Stomach (tissue), 9 donors: Measurements from ENCODE around the gene FAM89A. TPM values are rescaled to one million over a fixed set of nuclear protein-coding genes. Genes with fewer than 3 reads are reported as not detected.

ENCODE experiments used
- DNase-seq, 2 donors: peaks; one replicate each; pipeline versions ENCODE4 v3.0.0 to v3.0.0-alpha.2; 2013 to 2019
- H3K27ac ChIP-seq, 5 donors: fragments of 200-600 bp in 4 of 5; sonication (generic) in 4 of 5; one replicate each; pipeline ENCODE4 v1.5.1; 2013 to 2019; ENCODE audit warnings: mild to moderate bottlenecking in 1 of 5, moderate library complexity in 1 of 5
- H3K27me3 ChIP-seq, 3 donors: fragments of 200-600 bp; sonication (generic); one replicate each; pipeline ENCODE4 v1.5.1; 2017 to 2019; ENCODE audit warnings: mixed run types in 1 of 3
- H3K36me3 ChIP-seq, 4 donors: fragments of 200-600 bp; sonication (generic); 1 replicate in 3 of 4; 2 replicates in 1 of 4; pipeline ENCODE4 v1.5.1; 2016 to 2019
- H3K4me1 ChIP-seq, 4 donors: fragments of 200-600 bp; sonication (generic); one replicate each; pipeline ENCODE4 v1.5.1; 2016 to 2019
- H3K4me3 ChIP-seq, 4 donors: fragments of 200-600 bp; sonication (generic) in 3 of 4; one replicate each; pipeline ENCODE4 v1.5.1; 2016 to 2019; ENCODE audit warnings: mild to moderate bottlenecking in 1 of 4
- H3K9me3 ChIP-seq, 4 donors: fragments of 200-600 bp; sonication (generic); one replicate each; pipeline ENCODE4 v1.5.1; 2016 to 2019
- CTCF ChIP-seq, 7 experiments: fragments of 450-650 bp in 4 of 7; fragments of 200-600 bp in 3 of 7; sonication (generic) in 3 of 7; IDR thresholded peaks; one replicate each; pipeline ENCODE4 v1.5.1; 2016 to 2019; ENCODE audit warnings: antibody characterized with exemption in 7 of 7, control low read depth in 2 of 7, mild to moderate bottlenecking in 1 of 7
- EP300 ChIP-seq: sonication (generic); formaldehyde crosslinking; IDR thresholded peaks from one replicate; pipeline ENCODE4 v1.6.1; 2017; ENCODE audit warnings: antibody characterized with exemption
- POLR2A ChIP-seq, 4 donors: fragments of 450-650 bp; IDR thresholded peaks; one replicate each; pipeline ENCODE4 v1.6.1; 2016; ENCODE audit warnings: antibody characterized with exemption in 4 of 4, control low read depth in 2 of 4, mild to moderate bottlenecking in 1 of 4, moderate library complexity in 1 of 4
- POLR2AphosphoS5 ChIP-seq, 3 donors: sonication (generic); formaldehyde crosslinking; IDR thresholded peaks; one replicate each; pipeline ENCODE4 v1.6.1; 2016; ENCODE audit warnings: antibody characterized with exemption in 3 of 3
- WGBS, 5 donors: extraction: QIAGEN DNeasy Blood & Tissue Kit in 3 of 5; methylation state at CpG; one replicate each; pipeline versions ENCODE4 v1.1.5 to v1.1.7; 2013 to 2018; 5-methylcytosine and 5-hydroxymethylcytosine counted together
- intact Hi-C: fragments of 100-400 bp; cut with DNase I; formaldehyde crosslinking; loops from one replicate; pipeline ENCODE4 v1.15.1; 2023; ENCODE audit warnings: low total_unique reads
- polyA plus RNA-seq, 3 donors: library from polyadenylated mRNA; stranded (reverse); fragments of 200-250 nt; gene quantifications; one replicate each; pipeline ENCODE4 v1.2.3, GENCODE V29; 2013
- total RNA-seq, 5 donors: library from RNA; depleted of rRNA; stranded (reverse); fragments of >200 nt; gene quantifications; one replicate each; pipeline versions ENCODE4 v1.1.0 to v1.2.3, GENCODE V29; 2014 to 2016
- donor health status: healthy with polysubstance abuse.
- donor health status: Bipolar disorder and iron deficiency.
- donor health status: healthy.

The FAM89A gene
- total and polyA plus RNA-seq, 8 donors: 0.89 to 31.9 (median 20.0) TPM

- Histone ChIP-seq H3K36me3 (no peaks in the 10 kb centered on the region), H3K4me3 (no peak overlapping the region), H3K27me3 (no peaks in the 10 kb centered on the region), H3K4me1 (no peaks in the 10 kb centered on the region), H3K9me3 (no peaks in the 10 kb centered on the region), H3K27ac (no peak overlapping the region)
- 37 to 48% (median 43%) methylated on average over 8 of the region's 8 CpGs for WGBS, 5 donors
- TF ChIP-seq POLR2A (IDR thresholded peaks at IDR 0.05) (no peak), CTCF (IDR thresholded peaks at IDR 0.05) (no peak), POLR2AphosphoS5 (IDR thresholded peaks at IDR 0.05) (no peak), EP300 (no peak)
- intact Hi-C loops: no loop called here
- DNase-seq: no peak
Observed at GRCh38 chr1:231070758-231071444, 30.8 kb upstream of the FAM89A start.

GRCh38 chr1:231069333-231069732 lies 29.3 kb upstream of the FAM89A start:
- Histone ChIP-seq H3K4me3 (no peak overlapping the region), H3K9me3 (no peaks in the 10 kb centered on the region), H3K27me3 (no peaks in the 10 kb centered on the region), H3K4me1 (no peaks in the 10 kb centered on the region), H3K27ac (no peak overlapping the region), H3K36me3 (no peaks in the 10 kb centered on the region)
- intact Hi-C loops: no loop called here
- DNase-seq: no peak
- TF ChIP-seq POLR2AphosphoS5 (IDR thresholded peaks at IDR 0.05) (no peak), EP300 (no peak), CTCF (IDR thresholded peaks at IDR 0.05) (no peak), POLR2A (IDR thresholded peaks at IDR 0.05) (no peak)
- WGBS, 5 donors: 81 to 89% (median 86%) methylated on average over 8 of the region's 8 CpGs

- no peak overlapping the region for H3K4me3 ChIP-seq
- H3K9me3 ChIP-seq: no peaks in the 10 kb centered on the region
- intact Hi-C loops: no loop called here
- H3K36me3 ChIP-seq: no peaks in the 10 kb centered on the region
- WGBS, 5 donors: 75 to 84% (median 77%) methylated on average over 4 of the region's 4 CpGs
- H3K27ac ChIP-seq: no peak overlapping the region
- no peaks in the 10 kb centered on the region for H3K27me3 ChIP-seq
- TF ChIP-seq CTCF (IDR thresholded peaks at IDR 0.05): no peak
- TF ChIP-seq EP300: no peak
- no peak for TF ChIP-seq POLR2AphosphoS5 (IDR thresholded peaks at IDR 0.05)
- TF ChIP-seq POLR2A (IDR thresholded peaks at IDR 0.05): no peak
- H3K4me1 ChIP-seq: no peaks in the 10 kb centered on the region
- no peak for DNase-seq
Observed at GRCh38 chr1:231068762-231069161, 28.7 kb upstream of the FAM89A start.

GRCh38 chr1:231065510-231066241 lies 25.6 kb upstream of the FAM89A start:
- no peaks in the 10 kb centered on the region for H3K9me3 ChIP-seq
- H3K4me1 ChIP-seq: no peaks in the 10 kb centered on the region
- H3K36me3 ChIP-seq: no peaks in the 10 kb centered on the region
- intact Hi-C loops: no loop called here
- H3K27me3 ChIP-seq: no peaks in the 10 kb centered on the region
- no peak for DNase-seq
- WGBS, 5 donors: 71 to 74% (median 73%) methylated on average over 11 of the region's 11 CpGs
- H3K4me3 ChIP-seq: no peak overlapping the region
- no peak overlapping the region for H3K27ac ChIP-seq
- TF ChIP-seq POLR2A (IDR thresholded peaks at IDR 0.05) (no peak), EP300 (no peak), CTCF (IDR thresholded peaks at IDR 0.05) (no peak), POLR2AphosphoS5 (IDR thresholded peaks at IDR 0.05) (no peak)
